Ascending aorta (tissue), 2 donors: ENCODE results near the gene ACHE. TPM values are rescaled to one million over a fixed set of nuclear protein-coding genes. Genes with fewer than 3 reads are reported as not detected.

Experiments
- DNase-seq, 2 donors: peaks; one replicate each; pipeline ENCODE4 v3.0.0-alpha.2; 2019; ENCODE audit warnings: low spot score in 2 of 2
- H3K27ac ChIP-seq, 2 donors: fragments of 200-600 bp; sonication (generic); one replicate each; pipeline ENCODE4 v1.5.1; 2016 to 2017; ENCODE audit warnings: mild to moderate bottlenecking in 1 of 2
- H3K27me3 ChIP-seq: fragments of 200-600 bp; sonication (generic); one replicate; pipeline ENCODE4 v1.5.1; 2017
- H3K36me3 ChIP-seq, 2 donors: fragments of 200-600 bp; sonication (generic); one replicate each; pipeline ENCODE4 v1.5.1; 2016
- H3K4me1 ChIP-seq, 2 donors: fragments of 200-600 bp; sonication (generic); one replicate each; pipeline ENCODE4 v1.5.1; 2016 to 2017; ENCODE audit warnings: mild to moderate bottlenecking in 1 of 2
- H3K4me3 ChIP-seq, 2 donors: fragments of 200-600 bp; sonication (generic); one replicate each; pipeline ENCODE4 v1.5.1; 2016 to 2017; ENCODE audit warnings: mild to moderate bottlenecking in 1 of 2
- H3K9me3 ChIP-seq, 2 donors: fragments of 200-600 bp; sonication (generic); one replicate each; pipeline ENCODE4 v1.5.1; 2016
- CTCF ChIP-seq, 3 experiments: fragments of 200-600 bp in 2 of 3; fragments of 450-650 bp in 1 of 3; sonication (generic) in 2 of 3; IDR thresholded peaks; one replicate each; pipeline ENCODE4 v1.5.1; 2016 to 2019; ENCODE audit warnings: antibody characterized with exemption in 3 of 3, mild to moderate bottlenecking in 1 of 3, moderate library complexity in 1 of 3
- intact Hi-C: fragments of 100-400 bp; cut with DNase I; formaldehyde crosslinking; loops from one replicate; pipeline ENCODE4 v1.15.1; 2023
- total RNA-seq: library from RNA; depleted of rRNA; stranded (reverse); fragments of >200 nt; gene quantifications from one replicate; pipeline ENCODE4 v1.1.0, GENCODE V29; 2016

Gene ACHE
- total RNA-seq, 1 donor from 2014 or later = 7.8 TPM

- H3K4me1 ChIP-seq = peaks cover 13 to 33% of the 10 kb centered on the region in 2 donors
- H3K4me3 ChIP-seq = peak overlapping the region; percentile 91 to 98
- no peaks in the 10 kb centered on the region for H3K27me3 ChIP-seq
- peak overlapping the region; percentile 88 to 98 for H3K27ac ChIP-seq
- H3K36me3 ChIP-seq = peaks cover 35 to 48% of the 10 kb centered on the region in 2 donors
- H3K9me3 ChIP-seq = no peaks in the 10 kb centered on the region
- no peak for DNase-seq
- TF ChIP-seq CTCF (IDR thresholded peaks at IDR 0.05) = no peak
- intact Hi-C loops = no loop called here
These were observed 21.4 kb downstream of the ACHE start for GRCh38 chr7:100874300-100874576.

GRCh38 chr7:100873599-100874299 is 21.9 kb downstream of the ACHE start:
- no peaks in the 10 kb centered on the region for H3K9me3 ChIP-seq
- TF ChIP-seq CTCF (IDR thresholded peaks at IDR 0.05) = no peak
- DNase-seq = no peak
- peaks cover 18 to 38% of the 10 kb centered on the region in 2 donors for H3K4me1 ChIP-seq
- H3K27me3 ChIP-seq = no peaks in the 10 kb centered on the region
- intact Hi-C loops = no loop called here
- H3K36me3 ChIP-seq = peaks cover 35 to 43% of the 10 kb centered on the region in 2 donors
- H3K4me3 ChIP-seq = peak overlapping the region; percentile 91 to 98
- peak overlapping the region; percentile 88 to 98 for H3K27ac ChIP-seq

- Histone ChIP-seq H3K4me1 (peaks cover 17 to 23% of the 10 kb centered on the region in 2 donors), H3K36me3 (peaks cover 25 to 26% of the 10 kb centered on the region in 2 donors), H3K4me3 (peak overlapping the region; percentile 94 to 95), H3K27me3 (no peaks in the 10 kb centered on the region), H3K27ac (peak overlapping the region; percentile 99), H3K9me3 (no peaks in the 10 kb centered on the region)
- peak in 1 of 2 donors; percentile 67 for DNase-seq
- no peak for TF ChIP-seq CTCF (IDR thresholded peaks at IDR 0.05)
- intact Hi-C loops = loop anchor here (5.0 kb wide), 2 partner anchors 266 to 441 kb away; partner anchors contain the start of genes MEPCE, PCOLCE and ZCWPW1
These were observed 27.8 kb downstream of the ACHE start for GRCh38 chr7:100867776-100868485.

- H3K4me1 ChIP-seq = peaks cover 17 to 23% of the 10 kb centered on the region in 2 donors
- no peaks in the 10 kb centered on the region for H3K27me3 ChIP-seq
- no peaks in the 10 kb centered on the region for H3K9me3 ChIP-seq
- peaks cover 19 to 20% of the 10 kb centered on the region in 2 donors for H3K36me3 ChIP-seq
- peak within 1 kb of the TSS; percentile 99 for H3K27ac ChIP-seq
- TF ChIP-seq CTCF (IDR thresholded peaks at IDR 0.05) = no peak
- DNase-seq = peak; percentile 71 to 96
- peak within 1 kb of the TSS; percentile 94 to 95 for H3K4me3 ChIP-seq
- intact Hi-C loops = loop anchor here (5.0 kb wide), 2 partner anchors 265 to 440 kb away; partner anchors contain the start of genes MEPCE, PCOLCE and ZCWPW1
These were observed 28.5 kb downstream of the ACHE start, which contains the start of gene TRIP6 for GRCh38 chr7:100867040-100867775. Gene TRIP6, plus strand, starts transcription at chr7:100867387. Its CDS starts 111 bp downstream, at chr7:100867498.

- H3K36me3 ChIP-seq = peaks cover 15 to 16% of the 10 kb centered on the region in 2 donors
- H3K4me3 ChIP-seq = peak overlapping the region; percentile 94 to 95
- peak overlapping the region; percentile 99 for H3K27ac ChIP-seq
- H3K4me1 ChIP-seq = peaks cover 17 to 23% of the 10 kb centered on the region in 2 donors
- TF ChIP-seq CTCF (IDR thresholded peaks at IDR 0.05) = no peak
- intact Hi-C loops = loop anchor here (1.0 to 5.0 kb wide), 3 partner anchors 14 to 439 kb away; partner anchors contain the start of genes MEPCE, PCOLCE, SLC12A9 and ZCWPW1
- DNase-seq = no peak
- no peaks in the 10 kb centered on the region for H3K9me3 ChIP-seq
- H3K27me3 ChIP-seq = no peaks in the 10 kb centered on the region
These were observed 29.0 kb downstream of the ACHE start for GRCh38 chr7:100866729-100867039.
